ENCODE measurements around the gene RTN4RL2. TPM values are rescaled to one million over a fixed set of nuclear protein-coding genes. Genes with fewer than 3 reads are reported as not detected.

RTN4RL2 gene
- total RNA-seq, 4 donors from 2014 or later, result 1.2 TPM; not detected in 3

DNA sequence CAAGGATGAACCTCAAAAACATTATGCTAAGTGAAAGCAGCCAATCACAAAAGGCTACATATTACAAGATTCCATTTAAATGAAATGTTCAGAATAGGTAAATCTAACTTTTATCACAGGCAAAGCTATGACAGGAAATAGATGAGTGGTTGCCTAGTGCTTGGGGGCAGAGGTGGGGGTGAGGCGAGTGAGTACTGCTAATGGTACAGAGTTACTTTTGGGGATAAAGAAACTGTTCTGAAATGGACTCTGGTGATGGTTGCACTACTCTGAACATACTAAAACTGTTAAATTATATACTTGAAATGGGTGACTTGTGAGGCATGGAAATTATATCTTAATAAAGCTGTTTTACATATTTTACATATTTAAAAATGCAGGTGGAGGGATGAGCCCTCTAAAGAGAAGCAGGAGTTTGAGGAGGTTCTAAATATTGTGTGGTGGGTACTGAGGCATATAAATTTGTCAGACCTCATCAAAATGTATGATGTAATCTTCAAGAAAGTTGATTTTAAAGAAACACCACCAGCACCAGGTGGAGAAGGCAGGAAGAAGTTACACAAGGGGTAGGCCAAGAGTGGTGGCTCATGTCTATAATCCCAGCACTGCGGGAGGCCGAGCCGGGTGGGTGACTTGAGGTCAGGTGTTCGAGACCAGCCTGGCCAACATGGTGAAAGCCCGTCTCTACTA lies 51.6 kb downstream of the RTN4RL2 start:
- H3K36me3 ChIP-seq, result no peaks in the 10 kb centered on the region
- H3K4me3 ChIP-seq, result no peak overlapping the region
- no peak overlapping the region for H3K27ac ChIP-seq
- no peaks in the 10 kb centered on the region for H3K9me3 ChIP-seq
- no peak for DNase-seq
- TF ChIP-seq, protein P1, sequence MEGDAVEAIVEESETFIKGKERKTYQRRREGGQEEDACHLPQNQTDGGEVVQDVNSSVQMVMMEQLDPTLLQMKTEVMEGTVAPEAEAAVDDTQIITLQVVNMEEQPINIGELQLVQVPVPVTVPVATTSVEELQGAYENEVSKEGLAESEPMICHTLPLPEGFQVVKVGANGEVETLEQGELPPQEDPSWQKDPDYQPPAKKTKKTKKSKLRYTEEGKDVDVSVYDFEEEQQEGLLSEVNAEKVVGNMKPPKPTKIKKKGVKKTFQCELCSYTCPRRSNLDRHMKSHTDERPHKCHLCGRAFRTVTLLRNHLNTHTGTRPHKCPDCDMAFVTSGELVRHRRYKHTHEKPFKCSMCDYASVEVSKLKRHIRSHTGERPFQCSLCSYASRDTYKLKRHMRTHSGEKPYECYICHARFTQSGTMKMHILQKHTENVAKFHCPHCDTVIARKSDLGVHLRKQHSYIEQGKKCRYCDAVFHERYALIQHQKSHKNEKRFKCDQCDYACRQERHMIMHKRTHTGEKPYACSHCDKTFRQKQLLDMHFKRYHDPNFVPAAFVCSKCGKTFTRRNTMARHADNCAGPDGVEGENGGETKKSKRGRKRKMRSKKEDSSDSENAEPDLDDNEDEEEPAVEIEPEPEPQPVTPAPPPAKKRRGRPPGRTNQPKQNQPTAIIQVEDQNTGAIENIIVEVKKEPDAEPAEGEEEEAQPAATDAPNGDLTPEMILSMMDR (IDR thresholded peaks at IDR 0.05), result no peak
- TF ChIP-seq POLR2A (IDR thresholded peaks at IDR 0.05), result no peak
- no peaks in the 10 kb centered on the region for H3K27me3 ChIP-seq
- peaks cover 0 to 14% (median 3%) of the 10 kb centered on the region in 4 donors for H3K4me1 ChIP-seq

DNA sequence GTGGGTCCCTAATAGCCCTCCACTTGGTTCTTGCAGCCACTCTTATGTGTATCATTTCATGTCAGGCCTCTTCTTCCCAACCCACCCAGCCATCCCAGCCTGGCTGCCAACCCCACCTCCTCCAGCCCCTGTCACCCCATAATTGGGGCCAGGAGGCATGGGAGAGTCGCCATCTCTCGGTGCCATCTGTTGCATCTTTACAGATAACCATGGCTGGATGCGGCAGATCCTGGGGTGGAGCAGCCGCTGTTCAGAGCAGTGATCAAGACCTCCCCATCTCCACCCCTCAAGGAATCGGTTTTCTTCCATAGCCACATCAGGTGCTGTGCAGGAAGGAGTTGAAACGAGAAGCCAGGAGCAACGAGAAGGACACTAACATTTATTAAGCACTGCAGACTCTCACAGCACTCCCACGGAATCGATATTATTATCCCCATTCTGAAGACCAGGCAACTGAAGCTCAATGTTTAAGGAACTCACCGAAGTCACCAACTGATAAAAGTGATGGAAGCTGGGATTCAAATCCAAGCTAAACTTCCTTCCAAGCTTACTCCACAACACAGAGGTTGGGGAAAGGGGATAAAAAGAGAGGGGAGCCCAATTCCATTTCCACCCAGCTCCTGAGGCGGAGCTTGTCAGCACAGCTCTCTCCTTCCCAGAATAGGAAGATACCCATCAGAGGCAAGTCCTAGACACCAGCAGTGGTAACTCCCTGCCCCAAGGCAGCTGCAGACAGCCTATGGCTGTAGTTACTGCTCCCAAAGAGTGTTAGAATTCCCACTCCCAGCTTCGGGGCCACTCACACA lies 52.5 kb downstream of the RTN4RL2 start:
- Histone ChIP-seq H3K27ac (no peak overlapping the region), H3K4me3 (no peak overlapping the region)
- TF ChIP-seq, protein P1 (IDR thresholded peaks at IDR 0.05), result no peak
- TF ChIP-seq POLR2A (IDR thresholded peaks at IDR 0.05), result no peak

DNA sequence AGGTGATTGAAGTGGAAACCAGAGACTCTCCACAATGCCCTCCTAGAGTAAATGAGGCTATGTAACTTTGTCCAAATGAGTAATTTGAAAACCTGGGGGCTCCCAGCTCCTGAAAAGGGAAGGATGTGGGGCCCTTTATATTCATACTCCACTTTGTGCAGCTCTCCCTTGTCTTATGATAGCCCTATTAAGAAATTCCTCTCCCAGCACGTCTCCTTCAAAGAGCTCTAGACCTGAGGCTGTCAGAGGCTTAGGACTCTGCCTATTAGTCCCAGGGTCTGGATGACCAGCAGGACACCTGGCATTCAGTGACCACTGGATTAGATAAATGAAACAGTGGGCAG lies 53.1 kb downstream of the RTN4RL2 start:
- Histone ChIP-seq H3K36me3 (no peaks in the 10 kb centered on the region), H3K27ac (no peak overlapping the region), H3K4me1 (peaks cover 0 to 14% (median 3%) of the 10 kb centered on the region in 4 donors), H3K27me3 (no peaks in the 10 kb centered on the region), H3K4me3 (peak overlapping the region in 1 of 4 donors; percentile 70), H3K9me3 (no peaks in the 10 kb centered on the region)
- no peak for TF ChIP-seq POLR2A (IDR thresholded peaks at IDR 0.05)
- TF ChIP-seq, protein P1 (IDR thresholded peaks at IDR 0.05), result no peak
- DNase-seq, result no peak

More for the DNA sequence above, 52.5 kb downstream of the RTN4RL2 start:
- no peaks in the 10 kb centered on the region for H3K9me3 ChIP-seq
- H3K4me1 ChIP-seq, result peaks cover 0 to 14% (median 3%) of the 10 kb centered on the region in 4 donors
- DNase-seq, result no peak
- no peaks in the 10 kb centered on the region for H3K36me3 ChIP-seq
- no peaks in the 10 kb centered on the region for H3K27me3 ChIP-seq

DNA sequence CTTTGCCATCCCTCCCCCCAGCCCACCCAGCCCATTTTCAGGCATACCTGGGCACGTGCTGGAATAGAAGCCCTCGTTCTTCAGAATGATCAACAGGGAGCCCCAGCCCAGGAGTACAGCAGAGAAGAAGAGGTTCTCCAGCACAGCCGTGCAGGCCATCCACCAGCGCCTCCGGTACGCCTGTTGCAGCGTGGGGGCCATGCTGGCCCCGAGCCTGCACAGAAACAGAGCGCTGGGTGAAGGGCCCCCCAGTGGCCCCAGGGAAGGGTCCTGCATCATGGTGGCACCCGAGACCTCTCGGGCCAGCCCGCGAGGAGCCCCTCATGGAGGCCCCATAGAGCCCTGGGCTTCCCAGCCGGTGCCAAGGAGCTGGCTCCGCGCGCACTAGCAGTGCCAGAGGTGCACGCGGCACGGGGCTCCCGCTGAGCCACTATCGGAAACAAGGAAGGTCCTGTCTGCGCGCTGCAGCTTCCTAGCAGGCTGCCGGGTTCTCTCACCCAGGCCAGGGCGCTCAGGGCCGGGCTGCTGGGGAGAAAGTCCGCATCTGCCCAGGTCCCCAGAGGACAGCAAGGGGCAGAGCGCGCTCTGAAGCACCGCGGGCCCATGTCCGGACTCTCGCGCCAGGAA lies 53.7 kb downstream of the RTN4RL2 start:
- Histone ChIP-seq H3K4me3 (peak overlapping the region; percentile 70 to 93 (median 82)), H3K4me1 (peaks cover 0 to 14% (median 3%) of the 10 kb centered on the region in 4 donors), H3K27ac (peak overlapping the region in 3 of 4 donors; percentile 33 to 68 (median 63)), H3K36me3 (no peaks in the 10 kb centered on the region), H3K9me3 (no peaks in the 10 kb centered on the region), H3K27me3 (no peaks in the 10 kb centered on the region)
- DNase-seq, result peak; percentile 25 to 66 (median 66)
- no peak for TF ChIP-seq POLR2A (IDR thresholded peaks at IDR 0.05)
- TF ChIP-seq, protein P1 (IDR thresholded peaks at IDR 0.05), result no peak

DNA sequence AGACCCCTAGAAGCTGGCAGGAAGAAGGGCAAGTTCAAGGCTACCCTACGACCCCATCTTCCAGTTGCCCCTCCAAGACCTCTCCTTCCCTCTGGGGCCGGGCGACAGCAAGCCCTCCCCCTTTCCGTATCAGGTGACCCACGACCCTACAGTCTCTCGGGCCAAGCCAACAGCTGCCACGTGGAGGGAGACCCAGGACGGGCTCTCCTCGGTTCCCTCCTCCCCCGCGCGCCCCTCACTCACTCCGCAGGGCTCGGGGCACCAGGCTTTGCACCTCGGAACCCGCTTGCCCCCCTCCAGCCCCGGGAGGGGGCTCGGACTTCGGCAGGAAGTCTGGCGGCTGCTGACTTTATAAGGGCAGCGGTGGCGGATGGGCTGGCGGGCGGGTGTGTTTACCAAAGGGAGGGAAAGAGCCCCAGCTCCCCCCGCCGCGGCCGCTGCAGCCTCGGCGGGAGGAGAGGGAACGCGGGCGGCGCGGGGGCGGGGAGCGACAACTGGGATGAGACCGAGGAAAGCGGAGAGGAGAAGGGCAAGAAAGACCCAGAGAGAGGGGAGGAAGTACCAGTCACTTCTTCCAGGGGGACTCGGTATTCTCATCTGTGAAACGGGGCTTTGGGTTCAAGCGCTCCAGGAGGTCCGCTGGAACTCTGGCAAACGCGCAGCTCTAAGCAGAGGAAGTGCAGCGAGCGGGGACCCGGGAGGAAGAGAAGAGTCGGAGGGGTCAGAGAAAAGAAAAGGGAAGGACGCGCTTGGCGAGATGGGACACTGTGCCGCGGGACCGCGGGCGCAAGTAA lies 54.4 kb downstream of the RTN4RL2 start:
- H3K27ac ChIP-seq, result peak overlapping the region; percentile 18 to 68 (median 48)

More for the DNA sequence above, 54.4 kb downstream of the RTN4RL2 start:
- H3K27me3 ChIP-seq, result no peaks in the 10 kb centered on the region
- DNase-seq, result peak; percentile 67 to 86 (median 72)
- peaks cover 0 to 14% (median 3%) of the 10 kb centered on the region in 4 donors for H3K4me1 ChIP-seq
- H3K4me3 ChIP-seq, result peak overlapping the region; percentile 70 to 93 (median 82)
- TF ChIP-seq, protein P1 (IDR thresholded peaks at IDR 0.05), result no peak
- no peak for TF ChIP-seq POLR2A (IDR thresholded peaks at IDR 0.05)
- no peaks in the 10 kb centered on the region for H3K9me3 ChIP-seq
- H3K36me3 ChIP-seq, result no peaks in the 10 kb centered on the region
